ENCODE data around the gene ACVR1B. TPM values are rescaled to one million over a fixed set of nuclear protein-coding genes. Genes with fewer than 3 reads are reported as not detected.

The ACVR1B gene
- total and polyA plus RNA-seq, 9 of the 15 experiments (the other 6 are each of a cell fraction or from before 2014, with no cell fraction given), result 0.97 to 15.1 (median 6.8) TPM

DNA sequence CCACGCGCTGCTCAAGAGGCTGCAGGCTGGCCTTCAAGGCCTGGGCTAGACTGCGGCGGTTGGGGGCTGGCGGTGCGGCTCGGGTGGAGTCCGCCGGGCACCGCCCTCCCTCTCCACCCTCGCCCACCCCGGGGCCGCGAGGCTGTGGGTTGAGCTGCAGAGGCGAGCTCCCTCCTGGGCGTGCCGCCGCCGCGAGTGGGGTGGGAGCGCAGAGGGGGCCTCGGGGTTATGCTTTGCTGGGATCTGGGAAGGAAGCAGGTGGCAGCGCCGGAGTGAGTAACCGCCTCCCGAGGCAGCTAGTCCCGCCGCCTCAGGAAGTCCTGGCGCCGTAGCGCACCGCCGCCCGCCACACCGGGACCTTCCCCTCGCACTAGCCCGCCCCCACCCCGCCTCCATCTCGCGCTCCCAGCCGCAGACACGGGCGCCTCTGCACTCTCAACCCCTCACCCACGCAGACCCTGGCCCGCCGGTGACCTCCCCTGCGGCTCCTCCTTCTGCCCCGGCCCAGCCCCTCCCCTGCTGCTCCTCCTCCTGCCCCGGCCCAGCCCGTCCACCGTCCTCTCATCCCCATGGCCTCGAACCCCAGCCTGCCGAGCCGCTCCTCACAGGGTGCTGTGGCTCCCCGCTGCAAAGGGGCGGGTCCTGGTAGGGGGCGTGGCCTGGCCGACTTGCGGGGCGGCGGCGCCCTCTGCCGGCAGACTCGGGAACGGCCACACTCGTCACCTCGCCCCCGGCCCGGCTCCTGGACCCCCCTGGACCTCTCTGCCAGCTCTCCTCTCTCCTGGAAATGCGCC, 71.9 kb downstream of the ACVR1B start (continued):
- TF ChIP-seq, protein P1, sequence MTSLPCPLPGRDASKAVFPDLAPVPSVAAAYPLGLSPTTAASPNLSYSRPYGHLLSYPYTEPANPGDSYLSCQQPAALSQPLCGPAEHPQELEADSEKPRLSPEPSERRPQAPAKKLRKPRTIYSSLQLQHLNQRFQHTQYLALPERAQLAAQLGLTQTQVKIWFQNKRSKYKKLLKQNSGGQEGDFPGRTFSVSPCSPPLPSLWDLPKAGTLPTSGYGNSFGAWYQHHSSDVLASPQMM (CRISPR knock-in tag; IDR thresholded peaks at IDR 0.05), result no peak
- TF ChIP-seq, protein P2, sequence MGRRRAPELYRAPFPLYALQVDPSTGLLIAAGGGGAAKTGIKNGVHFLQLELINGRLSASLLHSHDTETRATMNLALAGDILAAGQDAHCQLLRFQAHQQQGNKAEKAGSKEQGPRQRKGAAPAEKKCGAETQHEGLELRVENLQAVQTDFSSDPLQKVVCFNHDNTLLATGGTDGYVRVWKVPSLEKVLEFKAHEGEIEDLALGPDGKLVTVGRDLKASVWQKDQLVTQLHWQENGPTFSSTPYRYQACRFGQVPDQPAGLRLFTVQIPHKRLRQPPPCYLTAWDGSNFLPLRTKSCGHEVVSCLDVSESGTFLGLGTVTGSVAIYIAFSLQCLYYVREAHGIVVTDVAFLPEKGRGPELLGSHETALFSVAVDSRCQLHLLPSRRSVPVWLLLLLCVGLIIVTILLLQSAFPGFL (CRISPR knock-in tag; IDR thresholded peaks at IDR 0.05), result no peak
- TF ChIP-seq RB1 (IDR thresholded peaks at IDR 0.05; ENCODE audit: low read depth) (peak; percentile 76), ZFPM2 (CRISPR knock-in tag; IDR thresholded peaks at IDR 0.05) (no peak), MIER1 (IDR thresholded peaks at IDR 0.05; ENCODE audit: low read depth) (no peak), GTF2A2 (tag; IDR thresholded peaks at IDR 0.05) (no peak), CREM (IDR thresholded peaks at IDR 0.05; ENCODE audit: low read depth) (peak; percentile 46; the same call in 1 of the 2 replicates), ZNF551 (CRISPR knock-in tag; IDR thresholded peaks at IDR 0.05) (no peak), RHOXF2B (CRISPR knock-in tag; conservative IDR thresholded peaks at IDR 0.05) (no peak), BRCA1 (IDR thresholded peaks at IDR 0.05) (no peak), BRCA1 (CRISPR knock-in tag; IDR thresholded peaks at IDR 0.05) (0 out of 2 replicates have a peak, but pooled peaks have one; percentile 53), ZNF212 (CRISPR knock-in tag; IDR thresholded peaks at IDR 0.05) (no peak), ZKSCAN1 (IDR thresholded peaks at IDR 0.05; ENCODE audit: low read depth, low read length) (no peak), MAZ (CRISPR knock-in tag; conservative IDR thresholded peaks at IDR 0.05 in 1 of 2, IDR thresholded peaks at IDR 0.05 in 1 of 2) (peak; percentile 23 to 68; a peak in 2 of 4 replicates), TRIM28 (IDR thresholded peaks at IDR 0.05) (no peak), STAT5A (IDR thresholded peaks at IDR 0.05; ENCODE audit: borderline replicate concordance, low read length) (no peak), IRF2 (CRISPR knock-in tag; IDR thresholded peaks at IDR 0.05) (peak; percentile 51; the same call in 1 of the 2 replicates), SMARCA4 (IDR thresholded peaks at IDR 0.05) (no peak), ZNF12 (CRISPR knock-in tag; IDR thresholded peaks at IDR 0.05) (no peak), NRF1 (conservative IDR thresholded peaks at IDR 0.05 in 1 of 2, IDR thresholded peaks at IDR 0.05 in 1 of 2) (no peak), ARID2 (IDR thresholded peaks at IDR 0.05) (peak; percentile 82; the same call in 1 of the 2 replicates), MECOM (CRISPR knock-in tag; IDR thresholded peaks at IDR 0.05) (no peak), SMARCA5 (IDR thresholded peaks at IDR 0.05) (no peak)
- TF ChIP-seq, protein P3, sequence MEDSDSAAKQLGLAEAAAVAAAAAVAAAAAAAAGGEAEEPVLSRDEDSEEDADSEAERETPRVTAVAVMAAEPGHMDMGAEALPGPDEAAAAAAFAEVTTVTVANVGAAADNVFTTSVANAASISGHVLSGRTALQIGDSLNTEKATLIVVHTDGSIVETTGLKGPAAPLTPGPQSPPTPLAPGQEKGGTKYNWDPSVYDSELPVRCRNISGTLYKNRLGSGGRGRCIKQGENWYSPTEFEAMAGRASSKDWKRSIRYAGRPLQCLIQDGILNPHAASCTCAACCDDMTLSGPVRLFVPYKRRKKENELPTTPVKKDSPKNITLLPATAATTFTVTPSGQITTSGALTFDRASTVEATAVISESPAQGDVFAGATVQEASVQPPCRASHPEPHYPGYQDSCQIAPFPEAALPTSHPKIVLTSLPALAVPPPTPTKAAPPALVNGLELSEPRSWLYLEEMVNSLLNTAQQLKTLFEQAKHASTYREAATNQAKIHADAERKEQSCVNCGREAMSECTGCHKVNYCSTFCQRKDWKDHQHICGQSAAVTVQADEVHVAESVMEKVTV (CRISPR knock-in tag; IDR thresholded peaks at IDR 0.05), result peak; percentile 89
- TF ChIP-seq, protein P4, sequence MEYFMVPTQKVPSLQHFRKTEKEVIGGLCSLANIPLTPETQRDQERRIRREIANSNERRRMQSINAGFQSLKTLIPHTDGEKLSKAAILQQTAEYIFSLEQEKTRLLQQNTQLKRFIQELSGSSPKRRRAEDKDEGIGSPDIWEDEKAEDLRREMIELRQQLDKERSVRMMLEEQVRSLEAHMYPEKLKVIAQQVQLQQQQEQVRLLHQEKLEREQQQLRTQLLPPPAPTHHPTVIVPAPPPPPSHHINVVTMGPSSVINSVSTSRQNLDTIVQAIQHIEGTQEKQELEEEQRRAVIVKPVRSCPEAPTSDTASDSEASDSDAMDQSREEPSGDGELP (CRISPR knock-in tag; IDR thresholded peaks at IDR 0.05; ENCODE audit: borderline replicate concordance), result peak; percentile 58; the same call in 1 of the 2 replicates
